Activated CD4-positive, alpha-beta T cell treated with anti-CD3 and anti-CD28 coated beads for 24 hours (primary cell): ENCODE data around the gene NEDD4L.
"Not testable (repeated sequence)": the region's sequence is repeated elsewhere in the genome, so short reads cannot be mapped to it uniquely, and the experiment has no call there.

Experiments used
- DNase-seq, 2 donors: peaks; one replicate each; pipeline ENCODE4 v3.0.0-alpha.2; 2020; ENCODE audit warnings: low read depth in 2 of 2

Gene NEDD4L

GRCh38 chr18:58370612-58371011 is 326.6 kb downstream of the NEDD4L start:
- DNase-seq: no peak

- DNase-seq: no peak
These were observed 329.5 kb downstream of the NEDD4L start for GRCh38 chr18:58373481-58373880.

- DNase-seq: no peak
These were observed 331.0 kb downstream of the NEDD4L start for GRCh38 chr18:58375051-58375450.

GRCh38 chr18:58378411-58379379 is 334.7 kb downstream of the NEDD4L start:
- DNase-seq: no peak

GRCh38 chr18:58379443-58379842 is 335.4 kb downstream of the NEDD4L start:
- no peak for DNase-seq

- DNase-seq: not testable (repeated sequence)
These were observed 336.1 kb downstream of the NEDD4L start for GRCh38 chr18:58380113-58380512.

GRCh38 chr18:58381676-58382411 is 337.8 kb downstream of the NEDD4L start:
- DNase-seq: no peak

GRCh38 chr18:58382446-58382845 is 338.4 kb downstream of the NEDD4L start:
- no peak for DNase-seq

- DNase-seq: no peak
These were observed 341.4 kb downstream of the NEDD4L start for GRCh38 chr18:58385472-58385871.

GRCh38 chr18:58386780-58387179 is 342.8 kb downstream of the NEDD4L start:
- DNase-seq: no peak

- DNase-seq: no peak
These were observed 343.7 kb downstream of the NEDD4L start for GRCh38 chr18:58387716-58388115.

GRCh38 chr18:58388736-58389135 is 344.7 kb downstream of the NEDD4L start:
- DNase-seq: no peak

- DNase-seq: no peak
These were observed 345.7 kb downstream of the NEDD4L start for GRCh38 chr18:58389745-58390144.

GRCh38 chr18:58390399-58390798 is 346.4 kb downstream of the NEDD4L start:
- no peak for DNase-seq

- DNase-seq: no peak
These were observed 347.3 kb downstream of the NEDD4L start for GRCh38 chr18:58391231-58391825.

- DNase-seq: no peak
These were observed 347.9 kb downstream of the NEDD4L start for GRCh38 chr18:58391932-58392323.

- no peak for DNase-seq
These were observed 348.4 kb downstream of the NEDD4L start for GRCh38 chr18:58392324-58393000.

- DNase-seq: no peak
These were observed 349.3 kb downstream of the NEDD4L start for GRCh38 chr18:58393295-58393694.

GRCh38 chr18:58394046-58394445 is 350.0 kb downstream of the NEDD4L start:
- no peak for DNase-seq

- DNase-seq: no peak
These were observed 350.8 kb downstream of the NEDD4L start for GRCh38 chr18:58394602-58395425.

- DNase-seq: no peak
These were observed 352.1 kb downstream of the NEDD4L start for GRCh38 chr18:58396144-58396543.
